Neural cell (in vitro differentiated cells): ENCODE measurements around the gene RPS6KA2. TPM values are rescaled to one million over a fixed set of nuclear protein-coding genes. Genes with fewer than 3 reads are reported as not detected.

ENCODE experiments used
- H2AFZ ChIP-seq: fragments of 200-600, 300-800 bp; sonication (generic), shearing (Covaris generic); 2 replicates; pipeline ENCODE4 v1.6.0; 2014; ENCODE audit warnings: low read depth, mild to moderate bottlenecking, antibody characterized with exemption, low read length, moderate library complexity
- H3F3A ChIP-seq: fragments of 200-600 bp; shearing (Covaris generic); 2 replicates; pipeline ENCODE4 v1.6.1; 2016; ENCODE audit warnings: mild to moderate bottlenecking, moderate library complexity, mixed read lengths, antibody characterized with exemption, low read length; ENCODE audit not compliant: insufficient read depth, poor library complexity, severe bottlenecking
- H3K27ac ChIP-seq: fragments of 200-600, 300-800 bp; sonication (generic), shearing (Covaris generic); 2 replicates; pipeline ENCODE4 v1.5.1; 2014; ENCODE audit warnings: mild to moderate bottlenecking, low read length, moderate library complexity
- H3K27me3 ChIP-seq: fragments of 300-800, 200-600 bp; sonication (generic), shearing (Covaris generic); 2 replicates; pipeline ENCODE4 v1.6.0; 2014; ENCODE audit warnings: mild to moderate bottlenecking, low read depth, low read length, moderate library complexity; ENCODE audit not compliant: insufficient read depth
- H3K36me3 ChIP-seq: fragments of 300-800, 200-600 bp; sonication (generic), shearing (Covaris generic); 2 replicates; pipeline ENCODE4 v1.5.1; 2014; ENCODE audit warnings: mild to moderate bottlenecking, antibody characterized with exemption, low read length, moderate library complexity; ENCODE audit not compliant: insufficient read depth
- H3K4me2 ChIP-seq: fragments of 300-800, 200-600 bp; sonication (generic), shearing (Covaris generic); 2 replicates; pipeline ENCODE4 v1.6.0; 2014; ENCODE audit warnings: mild to moderate bottlenecking, low read length
- H3K4me3 ChIP-seq: fragments of 300-800, 200-600 bp; sonication (generic), shearing (Covaris generic); 2 replicates; pipeline ENCODE4 v1.5.1; 2014; ENCODE audit warnings: mild to moderate bottlenecking, low read length, moderate library complexity
- H3K79me2 ChIP-seq: fragments of 200-600 bp; shearing (Covaris generic); replicated peaks from 2 replicates; pipeline ENCODE4 v1.6.0; 2014; ENCODE audit warnings: mild to moderate bottlenecking, low read length, moderate library complexity; ENCODE audit not compliant: insufficient read depth
- H3K9ac ChIP-seq: fragments of 300-800, 200-600 bp; sonication (generic), shearing (Covaris generic); 2 replicates; pipeline ENCODE4 v1.6.1; 2016; ENCODE audit warnings: mild to moderate bottlenecking, low read length, mixed read lengths
- H3K9me2 ChIP-seq: fragments of 200-600 bp; shearing (Covaris generic); 2 replicates; pipeline ENCODE4 v1.6.1; 2016; ENCODE audit warnings: mild to moderate bottlenecking, low read length, mixed read lengths; ENCODE audit not compliant: insufficient read depth
- H3K9me3 ChIP-seq: fragments of 200-600, 300-800 bp; sonication (generic), shearing (Covaris generic); 2 replicates; pipeline ENCODE4 v1.6.1; 2016; ENCODE audit warnings: mild to moderate bottlenecking, mixed run types, low read length, moderate library complexity, mixed read lengths
- H4K20me1 ChIP-seq: fragments of 200-600 bp; shearing (Covaris generic); 2 replicates; pipeline ENCODE4 v1.6.1; 2016; ENCODE audit warnings: mild to moderate bottlenecking, mixed run types; ENCODE audit not compliant: insufficient read depth
- EP300 ChIP-seq: fragments of 450-650 bp; conservative IDR thresholded peaks from 2 replicates; pipeline ENCODE4 v1.6.1; 2014; ENCODE audit warnings: antibody characterized with exemption, mild to moderate bottlenecking, moderate library complexity; ENCODE audit not compliant: poor library complexity, severe bottlenecking
- EZH2 ChIP-seq: fragments of 200-600, 300-800 bp; shearing (Covaris generic), sonication (generic); IDR thresholded peaks from 2 replicates; pipeline ENCODE4 v1.6.1; 2014; ENCODE audit warnings: antibody characterized with exemption, low read length, borderline replicate concordance, mild to moderate bottlenecking; ENCODE audit not compliant: insufficient read depth, poor library complexity, severe bottlenecking
- MXI1 ChIP-seq: fragments of 450-650 bp; conservative IDR thresholded peaks from 2 replicates; pipeline ENCODE4 v1.6.1; 2014; ENCODE audit warnings: antibody characterized with exemption, mild to moderate bottlenecking; ENCODE audit not compliant: poor library complexity, severe bottlenecking
- POLR2AphosphoS5 ChIP-seq: IDR thresholded peaks from 2 replicates; pipeline ENCODE4 v1.6.1; 2012
- RAD21 ChIP-seq: fragments of 450-650 bp; conservative IDR thresholded peaks from 2 replicates; pipeline ENCODE4 v1.6.1; 2014; ENCODE audit warnings: antibody characterized with exemption, mild to moderate bottlenecking, moderate library complexity
- SMC3 ChIP-seq: fragments of 450-650 bp; conservative IDR thresholded peaks from 2 replicates; pipeline ENCODE4 v1.6.1; 2014; ENCODE audit warnings: antibody characterized with exemption, mild to moderate bottlenecking, moderate library complexity; ENCODE audit not compliant: poor library complexity
- TAF1 ChIP-seq: IDR thresholded peaks from 2 replicates; pipeline ENCODE4 v1.6.1; 2012; ENCODE audit warnings: low read depth
- polyA plus RNA-seq: library from polyadenylated mRNA; depleted of rRNA; stranded (reverse); fragments of >200 nt; gene quantifications from 2 replicates; pipeline ENCODE4 v1.2.3, GENCODE V29; 2014
- TF ChIP-seq, protein P1 (sequence below): fragments of 450-650 bp; IDR thresholded peaks from 2 replicates; pipeline ENCODE4 v1.5.1; 2014; ENCODE audit warnings: antibody characterized with exemption, mild to moderate bottlenecking, moderate library complexity; ENCODE audit not compliant: poor library complexity, severe bottlenecking
- TF ChIP-seq, protein P2 (sequence below): IDR thresholded peaks from 2 replicates; pipeline ENCODE4 v1.6.1; 2012; ENCODE audit warnings: borderline replicate concordance

The RPS6KA2 gene
- polyA plus RNA-seq, 1 donor from 2014 or later = 34.3 TPM

- no peak overlapping the region for H3K4me2 ChIP-seq
- H3K9me3 ChIP-seq = no peaks in the 10 kb centered on the region
- no peak overlapping the region for H3K27ac ChIP-seq
- TF ChIP-seq EZH2 = no peak
- no peak for TF ChIP-seq TAF1
- TF ChIP-seq, protein P1, sequence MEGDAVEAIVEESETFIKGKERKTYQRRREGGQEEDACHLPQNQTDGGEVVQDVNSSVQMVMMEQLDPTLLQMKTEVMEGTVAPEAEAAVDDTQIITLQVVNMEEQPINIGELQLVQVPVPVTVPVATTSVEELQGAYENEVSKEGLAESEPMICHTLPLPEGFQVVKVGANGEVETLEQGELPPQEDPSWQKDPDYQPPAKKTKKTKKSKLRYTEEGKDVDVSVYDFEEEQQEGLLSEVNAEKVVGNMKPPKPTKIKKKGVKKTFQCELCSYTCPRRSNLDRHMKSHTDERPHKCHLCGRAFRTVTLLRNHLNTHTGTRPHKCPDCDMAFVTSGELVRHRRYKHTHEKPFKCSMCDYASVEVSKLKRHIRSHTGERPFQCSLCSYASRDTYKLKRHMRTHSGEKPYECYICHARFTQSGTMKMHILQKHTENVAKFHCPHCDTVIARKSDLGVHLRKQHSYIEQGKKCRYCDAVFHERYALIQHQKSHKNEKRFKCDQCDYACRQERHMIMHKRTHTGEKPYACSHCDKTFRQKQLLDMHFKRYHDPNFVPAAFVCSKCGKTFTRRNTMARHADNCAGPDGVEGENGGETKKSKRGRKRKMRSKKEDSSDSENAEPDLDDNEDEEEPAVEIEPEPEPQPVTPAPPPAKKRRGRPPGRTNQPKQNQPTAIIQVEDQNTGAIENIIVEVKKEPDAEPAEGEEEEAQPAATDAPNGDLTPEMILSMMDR = no peak
- TF ChIP-seq MXI1 = no peak
- peaks cover 12% of the 10 kb centered on the region for H3K36me3 ChIP-seq
- H3F3A ChIP-seq = no peaks in the 10 kb centered on the region
- no peak overlapping the region for H2AFZ ChIP-seq
- no peaks in the 10 kb centered on the region for H3K27me3 ChIP-seq
- peaks cover 43% of the 10 kb centered on the region for H3K79me2 ChIP-seq
- no peaks in the 10 kb centered on the region for H4K20me1 ChIP-seq
- H3K4me3 ChIP-seq = no peak overlapping the region
- H3K9me2 ChIP-seq = no peaks in the 10 kb centered on the region
- H3K9ac ChIP-seq = no peak overlapping the region
These were observed 12.9 kb downstream of the RPS6KA2 start for GRCh38 chr6:166614171-166614583.

DNA sequence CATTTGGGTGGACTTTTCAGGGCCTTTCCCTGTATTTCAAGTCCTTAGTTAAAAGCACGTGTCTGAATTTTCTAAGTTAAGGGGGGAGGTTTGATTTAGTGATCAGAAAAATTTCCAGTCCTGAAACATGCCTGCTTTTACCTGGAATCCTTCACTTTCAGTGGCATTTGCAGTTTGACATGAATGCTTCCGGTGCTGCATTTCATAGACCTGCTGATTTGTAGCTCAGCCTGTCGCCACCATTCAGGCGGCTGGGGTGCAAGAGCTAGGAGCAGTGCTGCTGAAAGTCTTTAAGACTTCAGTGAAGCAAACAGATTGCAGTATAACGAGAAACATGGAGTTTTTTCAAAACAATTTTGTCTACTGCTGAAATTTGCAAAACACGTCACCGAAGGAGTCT is 14.0 kb downstream of the RPS6KA2 start:
- Histone ChIP-seq H3K9me2 (no peaks in the 10 kb centered on the region), H3K9me3 (no peaks in the 10 kb centered on the region), H2AFZ (no peak overlapping the region), H3K4me2 (no peak overlapping the region), H3K27me3 (no peaks in the 10 kb centered on the region), H4K20me1 (no peaks in the 10 kb centered on the region), H3K79me2 (peaks cover 36% of the 10 kb centered on the region), H3K27ac (peak overlapping the region; percentile 15), H3K4me3 (no peak overlapping the region), H3K36me3 (peaks cover 4% of the 10 kb centered on the region), H3F3A (no peaks in the 10 kb centered on the region), H3K9ac (no peak overlapping the region)
- TF ChIP-seq POLR2AphosphoS5 (peak; percentile 13), SMC3 (no peak), EZH2 (no peak), MXI1 (no peak), RAD21 (no peak), EP300 (no peak), TAF1 (no peak)
- TF ChIP-seq, protein P2, sequence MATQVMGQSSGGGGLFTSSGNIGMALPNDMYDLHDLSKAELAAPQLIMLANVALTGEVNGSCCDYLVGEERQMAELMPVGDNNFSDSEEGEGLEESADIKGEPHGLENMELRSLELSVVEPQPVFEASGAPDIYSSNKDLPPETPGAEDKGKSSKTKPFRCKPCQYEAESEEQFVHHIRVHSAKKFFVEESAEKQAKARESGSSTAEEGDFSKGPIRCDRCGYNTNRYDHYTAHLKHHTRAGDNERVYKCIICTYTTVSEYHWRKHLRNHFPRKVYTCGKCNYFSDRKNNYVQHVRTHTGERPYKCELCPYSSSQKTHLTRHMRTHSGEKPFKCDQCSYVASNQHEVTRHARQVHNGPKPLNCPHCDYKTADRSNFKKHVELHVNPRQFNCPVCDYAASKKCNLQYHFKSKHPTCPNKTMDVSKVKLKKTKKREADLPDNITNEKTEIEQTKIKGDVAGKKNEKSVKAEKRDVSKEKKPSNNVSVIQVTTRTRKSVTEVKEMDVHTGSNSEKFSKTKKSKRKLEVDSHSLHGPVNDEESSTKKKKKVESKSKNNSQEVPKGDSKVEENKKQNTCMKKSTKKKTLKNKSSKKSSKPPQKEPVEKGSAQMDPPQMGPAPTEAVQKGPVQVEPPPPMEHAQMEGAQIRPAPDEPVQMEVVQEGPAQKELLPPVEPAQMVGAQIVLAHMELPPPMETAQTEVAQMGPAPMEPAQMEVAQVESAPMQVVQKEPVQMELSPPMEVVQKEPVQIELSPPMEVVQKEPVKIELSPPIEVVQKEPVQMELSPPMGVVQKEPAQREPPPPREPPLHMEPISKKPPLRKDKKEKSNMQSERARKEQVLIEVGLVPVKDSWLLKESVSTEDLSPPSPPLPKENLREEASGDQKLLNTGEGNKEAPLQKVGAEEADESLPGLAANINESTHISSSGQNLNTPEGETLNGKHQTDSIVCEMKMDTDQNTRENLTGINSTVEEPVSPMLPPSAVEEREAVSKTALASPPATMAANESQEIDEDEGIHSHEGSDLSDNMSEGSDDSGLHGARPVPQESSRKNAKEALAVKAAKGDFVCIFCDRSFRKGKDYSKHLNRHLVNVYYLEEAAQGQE = no peak

GRCh38 chr6:166612471-166612881 is 14.6 kb downstream of the RPS6KA2 start:
- Histone ChIP-seq H3K4me3 (no peak overlapping the region), H3K36me3 (no peaks in the 10 kb centered on the region), H4K20me1 (no peaks in the 10 kb centered on the region), H3K27ac (no peak overlapping the region), H3K9me2 (no peaks in the 10 kb centered on the region), H2AFZ (no peak overlapping the region), H3K9ac (no peak overlapping the region), H3K27me3 (no peaks in the 10 kb centered on the region), H3K9me3 (no peaks in the 10 kb centered on the region), H3K4me2 (no peak overlapping the region), H3F3A (no peaks in the 10 kb centered on the region), H3K79me2 (peaks cover 31% of the 10 kb centered on the region)
- TF ChIP-seq, protein P1 = no peak
- TF ChIP-seq TAF1 (no peak), SMC3 (no peak), EZH2 (no peak), MXI1 (no peak), RAD21 (no peak), POLR2AphosphoS5 (no peak), EP300 (no peak)
- TF ChIP-seq, protein P2 = no peak
